ENCODE results near the gene CASP10. TPM values are rescaled to one million over a fixed set of nuclear protein-coding genes. Genes with fewer than 3 reads are reported as not detected.

CASP10 gene
- total RNA-seq, 1 donor from 2014 or later, result 3.6 TPM

- no peak overlapping the region for H3K27ac Mint-ChIP-seq
- no peak for TF ChIP-seq CTCF (conservative IDR thresholded peaks at IDR 0.05)
- DNase-seq (ENCODE audit: extremely low spot score, unreplicated experiment), result no peak
- peaks cover 7% of the 10 kb centered on the region for H3K36me3 Mint-ChIP-seq
- peaks cover 22% of the 10 kb centered on the region for H3K4me1 Mint-ChIP-seq (ENCODE audit: unreplicated experiment)
- no peaks in the 10 kb centered on the region for H3K27me3 Mint-ChIP-seq
- H3K4me3 Mint-ChIP-seq, result no peak overlapping the region
- H3K9me3 Mint-ChIP-seq, result no peaks in the 10 kb centered on the region
Observed at GRCh38 chr2:201152999-201153815, 29.7 kb upstream of the CASP10 start.

- Mint-ChIP-seq H3K4me1 (ENCODE audit: unreplicated experiment) (peaks cover 23% of the 10 kb centered on the region), H3K4me3 (no peak overlapping the region), H3K27me3 (no peaks in the 10 kb centered on the region), H3K27ac (no peak overlapping the region), H3K36me3 (peaks cover 7% of the 10 kb centered on the region), H3K9me3 (no peaks in the 10 kb centered on the region)
- no peak for DNase-seq (ENCODE audit: extremely low spot score, unreplicated experiment)
- TF ChIP-seq CTCF (conservative IDR thresholded peaks at IDR 0.05), result no peak
Observed at GRCh38 chr2:201154615-201155399, 28.1 kb upstream of the CASP10 start.

- TF ChIP-seq CTCF (conservative IDR thresholded peaks at IDR 0.05), result no peak
- no peak for DNase-seq (ENCODE audit: extremely low spot score, unreplicated experiment)
- no peaks in the 10 kb centered on the region for H3K9me3 Mint-ChIP-seq
- peaks cover 6% of the 10 kb centered on the region for H3K36me3 Mint-ChIP-seq
- no peak overlapping the region for H3K4me3 Mint-ChIP-seq
- H3K27me3 Mint-ChIP-seq, result no peaks in the 10 kb centered on the region
- H3K27ac Mint-ChIP-seq, result no peak overlapping the region
- peaks cover 17% of the 10 kb centered on the region for H3K4me1 Mint-ChIP-seq (ENCODE audit: unreplicated experiment)
Observed at GRCh38 chr2:201156036-201156435, 26.9 kb upstream of the CASP10 start.

GRCh38 chr2:201156640-201157039 lies 26.3 kb upstream of the CASP10 start:
- no peaks in the 10 kb centered on the region for H3K27me3 Mint-ChIP-seq
- peaks cover 3% of the 10 kb centered on the region for H3K36me3 Mint-ChIP-seq
- no peak for TF ChIP-seq CTCF (conservative IDR thresholded peaks at IDR 0.05)
- H3K4me3 Mint-ChIP-seq, result no peak overlapping the region
- H3K27ac Mint-ChIP-seq, result no peak overlapping the region
- peaks cover 15% of the 10 kb centered on the region for H3K4me1 Mint-ChIP-seq (ENCODE audit: unreplicated experiment)
- H3K9me3 Mint-ChIP-seq, result no peaks in the 10 kb centered on the region
- no peak for DNase-seq (ENCODE audit: extremely low spot score, unreplicated experiment)

GRCh38 chr2:201157694-201158093 lies 25.2 kb upstream of the CASP10 start:
- no peak for TF ChIP-seq CTCF (conservative IDR thresholded peaks at IDR 0.05)
- H3K4me1 Mint-ChIP-seq (ENCODE audit: unreplicated experiment), result peaks cover 15% of the 10 kb centered on the region
- H3K4me3 Mint-ChIP-seq, result no peak overlapping the region
- DNase-seq (ENCODE audit: extremely low spot score, unreplicated experiment), result no peak
- peak overlapping the region; percentile 64 for H3K27ac Mint-ChIP-seq
- no peaks in the 10 kb centered on the region for H3K27me3 Mint-ChIP-seq
- no peaks in the 10 kb centered on the region for H3K9me3 Mint-ChIP-seq
- H3K36me3 Mint-ChIP-seq, result peaks cover 3% of the 10 kb centered on the region
